Activated CD4-positive, alpha-beta T cell treated with anti-CD3 and anti-CD28 coated beads, Interleukin-2, amount 10 ng/mL, durations not matched to agents 7 days and 5 days (primary cell): Measurements from ENCODE around the gene SLCO3A1. TPM values are rescaled to one million over a fixed set of nuclear protein-coding genes. Genes with fewer than 3 reads are reported as not detected.

ENCODE experiments used
- CTCF ChIA-PET: fragments of 350-600 bp; sonication (Branson Sonifier 250); formaldehyde crosslinking; loops from one replicate; lab custom pipeline; 2021; ENCODE audit warnings: antibody characterized with exemption; lab: Charles Lee
- POLR2A ChIA-PET: fragments of 350-600 bp; sonication (Branson Sonifier 250); formaldehyde crosslinking; loops from one replicate; lab custom pipeline; 2021; ENCODE audit warnings: antibody characterized with exemption; lab: Charles Lee
- DNase-seq: peaks from one replicate; pipeline ENCODE4 v3.0.0-alpha.2; 2020
- H3K27ac Mint-ChIP-seq: one replicate; pipeline ENCODE4 v1.8.0; 2021; ENCODE audit warnings: mild to moderate bottlenecking, moderate library complexity, mixed read lengths
- H3K27me3 Mint-ChIP-seq: one replicate; pipeline ENCODE4 v1.8.0; 2021; ENCODE audit warnings: mixed read lengths
- H3K36me3 Mint-ChIP-seq: one replicate; pipeline ENCODE4 v1.8.0; 2021; ENCODE audit warnings: low read depth, mixed read lengths
- H3K4me1 Mint-ChIP-seq: one replicate; pipeline ENCODE4 v1.8.0; 2021; ENCODE audit warnings: mixed read lengths
- H3K4me3 Mint-ChIP-seq: one replicate; pipeline ENCODE4 v1.8.0; 2021; ENCODE audit warnings: mild to moderate bottlenecking, moderate library complexity, mixed read lengths
- H3K9me3 Mint-ChIP-seq: one replicate; pipeline ENCODE4 v1.8.0; 2021; ENCODE audit warnings: mixed read lengths
- total RNA-seq, 2 experiments: library from RNA; stranded (reverse); gene quantifications; one replicate each; pipeline ENCODE4 v1.2.3, GENCODE V29; 2021

SLCO3A1 gene
- total RNA-seq, 2 experiments from 2014 or later: 41.8 to 46.8 TPM

GRCh38 chr15:92120094-92120795 lies 266.7 kb downstream of the SLCO3A1 start:
- peaks cover 5% of the 10 kb centered on the region for H3K9me3 Mint-ChIP-seq
- H3K4me3 Mint-ChIP-seq: no peak overlapping the region
- H3K4me1 Mint-ChIP-seq: no peaks in the 10 kb centered on the region
- DNase-seq: no peak
- POLR2A ChIA-PET: no interaction called here
- no peak overlapping the region for H3K27ac Mint-ChIP-seq
- no peaks in the 10 kb centered on the region for H3K27me3 Mint-ChIP-seq
- peaks cover 26% of the 10 kb centered on the region for H3K36me3 Mint-ChIP-seq
- CTCF ChIA-PET: no interaction called here

DNA sequence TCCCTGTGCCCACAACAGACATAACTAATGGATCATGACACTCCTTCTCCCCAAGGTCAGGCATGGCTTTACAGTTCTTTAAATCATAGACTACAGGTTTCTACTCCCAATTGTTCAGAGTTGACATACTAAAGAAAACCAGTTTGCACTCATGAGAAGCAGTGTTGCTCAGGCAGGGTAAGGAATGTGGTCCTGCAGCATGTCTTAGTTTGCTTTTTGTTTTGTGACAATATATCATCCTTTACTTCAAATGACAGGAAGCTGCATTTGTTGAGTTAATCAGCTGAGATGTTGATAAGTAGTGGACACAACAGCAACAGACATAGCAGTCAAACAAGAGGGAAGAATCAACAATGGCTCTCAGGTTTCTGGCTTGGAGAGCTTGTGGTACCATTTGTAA lies 267.5 kb downstream of the SLCO3A1 start:
- CTCF ChIA-PET: no interaction called here

DNA sequence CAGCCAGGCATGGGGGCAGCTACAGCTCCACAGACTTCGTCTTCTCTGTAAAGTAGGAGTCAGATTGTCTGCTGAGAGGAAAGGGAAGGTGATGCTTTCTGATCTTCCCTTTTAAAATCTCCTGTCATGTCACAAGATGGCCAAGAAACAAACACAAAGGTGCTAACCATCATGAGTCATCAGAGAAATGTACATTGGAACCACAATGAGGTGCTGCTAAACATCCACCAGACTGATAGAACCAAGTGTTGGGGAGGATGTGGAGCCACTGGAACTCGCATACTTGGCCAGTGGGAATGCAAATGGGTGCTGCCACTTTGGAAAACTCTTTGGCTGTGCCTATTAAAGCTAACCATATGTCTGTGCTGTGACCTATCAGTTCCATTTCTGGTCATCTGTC lies 268.8 kb downstream of the SLCO3A1 start:
- CTCF ChIA-PET: no interaction called here
- POLR2A ChIA-PET: no interaction called here
- no peak for DNase-seq
- peaks cover 26% of the 10 kb centered on the region for H3K36me3 Mint-ChIP-seq
- no peak overlapping the region for H3K27ac Mint-ChIP-seq
- no peaks in the 10 kb centered on the region for H3K27me3 Mint-ChIP-seq
- no peaks in the 10 kb centered on the region for H3K4me1 Mint-ChIP-seq
- H3K9me3 Mint-ChIP-seq: peaks cover 5% of the 10 kb centered on the region
- H3K4me3 Mint-ChIP-seq: no peak overlapping the region

More for the DNA sequence above, 267.5 kb downstream of the SLCO3A1 start:
- H3K36me3 Mint-ChIP-seq: peaks cover 26% of the 10 kb centered on the region
- no peaks in the 10 kb centered on the region for H3K4me1 Mint-ChIP-seq
- POLR2A ChIA-PET: no interaction called here
- no peaks in the 10 kb centered on the region for H3K27me3 Mint-ChIP-seq
- DNase-seq: no peak
- no peak overlapping the region for H3K27ac Mint-ChIP-seq
- peaks cover 5% of the 10 kb centered on the region for H3K9me3 Mint-ChIP-seq
- H3K4me3 Mint-ChIP-seq: no peak overlapping the region

DNA sequence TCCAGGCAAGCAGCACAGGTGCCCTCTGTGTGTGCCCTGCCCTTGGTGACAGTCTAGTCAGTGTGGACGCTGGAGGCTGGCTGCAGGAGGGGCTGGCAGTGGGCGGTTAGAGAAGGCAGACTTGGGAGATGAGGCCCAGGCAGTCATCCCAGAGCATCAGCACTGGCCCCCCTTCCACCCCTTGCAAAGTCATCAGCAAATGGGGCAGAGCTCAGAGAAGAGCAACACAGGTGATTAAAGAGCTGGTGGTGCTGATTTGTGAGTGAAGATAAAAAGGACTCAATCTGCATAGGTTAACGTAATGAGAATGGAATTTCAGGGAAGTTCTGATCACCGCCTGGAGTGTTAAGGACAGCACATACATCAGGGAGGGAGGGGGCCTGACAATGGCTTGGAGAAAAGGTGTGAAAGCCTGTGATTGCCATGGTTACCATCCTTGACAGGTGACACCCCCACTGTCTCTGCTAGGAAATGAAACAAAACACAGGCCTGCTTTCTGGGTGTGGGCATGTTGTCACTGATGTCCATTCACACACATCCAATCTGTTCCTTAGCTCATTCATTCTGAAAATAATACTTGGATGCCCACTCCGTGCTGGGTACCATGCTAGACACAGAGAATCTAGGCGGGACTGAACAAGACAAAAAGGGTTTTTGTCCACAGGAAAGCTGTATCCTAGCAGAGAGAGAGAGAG lies 270.6 kb downstream of the SLCO3A1 start:
- Mint-ChIP-seq H3K27ac (no peak overlapping the region), H3K9me3 (peaks cover 5% of the 10 kb centered on the region), H3K27me3 (no peaks in the 10 kb centered on the region), H3K36me3 (peaks cover 35% of the 10 kb centered on the region), H3K4me1 (no peaks in the 10 kb centered on the region), H3K4me3 (no peak overlapping the region)
- CTCF ChIA-PET: no interaction called here
- POLR2A ChIA-PET: no interaction called here
- no peak for DNase-seq

DNA sequence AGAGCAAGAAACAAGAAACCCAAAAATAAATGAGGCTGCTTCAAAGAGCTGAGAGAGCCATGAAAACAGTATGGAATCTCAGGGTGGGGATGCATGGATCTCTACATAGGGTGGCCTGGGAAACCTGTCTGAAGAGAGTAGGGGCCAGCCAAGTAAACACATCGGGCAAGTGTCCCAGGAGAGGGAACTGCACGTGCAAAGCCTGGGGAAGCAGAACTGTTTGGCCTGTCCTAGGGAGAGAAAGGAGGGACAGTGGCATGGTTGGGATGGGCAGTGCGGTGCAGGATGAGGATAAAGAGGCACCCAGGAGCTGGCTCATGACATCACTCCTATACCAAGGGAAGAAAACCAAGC lies 271.1 kb downstream of the SLCO3A1 start:
- ChIA-PET CTCF (interaction anchor here (1.4 kb wide), 1 partner anchor 9 kb away, joined by 3 read pairs; no protein-coding TSS in a partner anchor), POLR2A (no interaction called here)
- Mint-ChIP-seq H3K4me1 (no peaks in the 10 kb centered on the region), H3K9me3 (peaks cover 5% of the 10 kb centered on the region), H3K27me3 (no peaks in the 10 kb centered on the region), H3K27ac (no peak overlapping the region), H3K4me3 (no peak overlapping the region), H3K36me3 (peaks cover 37% of the 10 kb centered on the region)
- DNase-seq: no peak

GRCh38 chr15:92128788-92129187 lies 275.3 kb downstream of the SLCO3A1 start:
- H3K4me1 Mint-ChIP-seq: no peaks in the 10 kb centered on the region
- H3K9me3 Mint-ChIP-seq: no peaks in the 10 kb centered on the region
- H3K4me3 Mint-ChIP-seq: no peak overlapping the region
- no peak for DNase-seq
- no peaks in the 10 kb centered on the region for H3K27me3 Mint-ChIP-seq
- ChIA-PET POLR2A (no interaction called here), CTCF (no interaction called here)
- H3K27ac Mint-ChIP-seq: no peak overlapping the region
- peaks cover 15% of the 10 kb centered on the region for H3K36me3 Mint-ChIP-seq

DNA sequence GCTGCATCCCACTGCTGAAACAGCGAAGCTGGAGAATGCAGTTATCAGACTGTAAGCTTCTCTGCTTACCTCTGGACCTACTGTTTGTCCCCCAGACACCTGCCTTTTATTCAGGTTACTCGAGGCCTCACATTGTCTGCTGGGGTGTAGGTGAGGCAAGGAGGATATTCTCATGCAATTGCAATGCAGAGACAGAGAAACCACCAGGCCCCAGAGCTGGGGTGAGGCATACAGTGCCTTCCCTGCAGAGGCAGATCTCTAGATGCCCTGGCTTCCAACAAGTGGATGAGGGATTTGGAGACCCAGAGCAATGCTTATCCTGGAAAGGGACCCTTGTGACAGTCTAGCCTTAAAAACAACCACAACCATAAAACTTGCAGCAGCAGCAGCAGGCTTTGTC lies 276.7 kb downstream of the SLCO3A1 start:
- DNase-seq: no peak
- Mint-ChIP-seq H3K9me3 (no peaks in the 10 kb centered on the region), H3K27me3 (no peaks in the 10 kb centered on the region), H3K36me3 (peaks cover 15% of the 10 kb centered on the region), H3K4me1 (peaks cover 2% of the 10 kb centered on the region), H3K4me3 (no peak overlapping the region), H3K27ac (no peak overlapping the region)
- ChIA-PET CTCF (no interaction called here), POLR2A (no interaction called here)

- no peaks in the 10 kb centered on the region for H3K9me3 Mint-ChIP-seq
- DNase-seq: no peak
- peaks cover 7% of the 10 kb centered on the region for H3K4me1 Mint-ChIP-seq
- ChIA-PET CTCF (no interaction called here), POLR2A (no interaction called here)
- no peak overlapping the region for H3K27ac Mint-ChIP-seq
- no peak overlapping the region for H3K4me3 Mint-ChIP-seq
- no peaks in the 10 kb centered on the region for H3K27me3 Mint-ChIP-seq
- H3K36me3 Mint-ChIP-seq: peaks cover 22% of the 10 kb centered on the region
Observed at GRCh38 chr15:92130906-92131305, 277.4 kb downstream of the SLCO3A1 start.

GRCh38 chr15:92132982-92133755 lies 279.7 kb downstream of the SLCO3A1 start:
- Mint-ChIP-seq H3K27ac (no peak overlapping the region), H3K9me3 (peaks cover 2% of the 10 kb centered on the region), H3K4me3 (no peak overlapping the region), H3K27me3 (no peaks in the 10 kb centered on the region), H3K36me3 (peaks cover 26% of the 10 kb centered on the region), H3K4me1 (peaks cover 7% of the 10 kb centered on the region)
- POLR2A ChIA-PET: no interaction called here
- CTCF ChIA-PET: no interaction called here
- DNase-seq: no peak

DNA sequence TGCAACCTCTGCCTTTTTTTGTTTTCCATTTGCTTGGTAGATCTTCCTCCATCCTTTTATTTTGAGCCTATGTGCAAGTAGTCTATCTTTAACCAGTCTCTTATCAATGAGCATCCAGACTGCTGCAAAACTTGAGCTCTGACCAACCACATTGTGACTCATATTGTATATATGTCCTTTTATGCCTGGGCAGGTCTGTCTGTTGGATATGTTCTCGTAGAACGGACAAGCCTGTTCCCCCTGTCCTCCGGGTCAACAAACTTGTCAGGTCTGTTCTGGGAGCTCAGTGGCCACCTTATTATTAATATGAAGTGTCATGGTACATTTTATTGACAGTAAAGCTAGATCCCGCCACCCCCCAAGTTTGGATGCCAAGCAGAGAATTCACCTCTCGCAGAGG lies 287.3 kb downstream of the SLCO3A1 start:
- H3K27ac Mint-ChIP-seq: no peak overlapping the region
- H3K9me3 Mint-ChIP-seq: peaks cover 2% of the 10 kb centered on the region
- H3K27me3 Mint-ChIP-seq: no peaks in the 10 kb centered on the region
- no peaks in the 10 kb centered on the region for H3K4me1 Mint-ChIP-seq
- ChIA-PET CTCF (no interaction called here), POLR2A (no interaction called here)
- DNase-seq: no peak
- H3K4me3 Mint-ChIP-seq: no peak overlapping the region
- H3K36me3 Mint-ChIP-seq: peaks cover 7% of the 10 kb centered on the region

DNA sequence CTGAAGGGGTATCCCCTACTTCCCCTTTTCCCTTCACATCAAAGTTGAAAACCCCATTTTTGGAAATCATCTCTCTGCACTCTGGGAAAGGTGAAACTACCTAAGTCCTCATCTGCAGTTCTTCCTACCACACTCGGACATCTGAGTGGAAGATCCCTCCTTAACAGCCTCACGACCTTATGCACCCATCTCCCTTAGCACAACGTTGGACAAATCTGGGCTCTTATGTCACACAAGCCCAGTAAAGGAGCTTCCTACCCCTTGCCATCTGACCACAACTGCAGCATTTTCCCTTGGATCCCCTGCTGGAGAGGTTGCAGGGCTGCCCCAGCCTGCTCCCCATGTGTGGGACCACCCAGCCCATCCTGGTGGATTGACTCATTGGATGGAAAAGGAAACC lies 288.1 kb downstream of the SLCO3A1 start:
- peaks cover 1% of the 10 kb centered on the region for H3K36me3 Mint-ChIP-seq
- DNase-seq: no peak
- POLR2A ChIA-PET: no interaction called here
- CTCF ChIA-PET: no interaction called here
- H3K4me3 Mint-ChIP-seq: no peak overlapping the region
- H3K9me3 Mint-ChIP-seq: peaks cover 1% of the 10 kb centered on the region
- no peaks in the 10 kb centered on the region for H3K27me3 Mint-ChIP-seq
- no peaks in the 10 kb centered on the region for H3K4me1 Mint-ChIP-seq
- H3K27ac Mint-ChIP-seq: no peak overlapping the region

- Mint-ChIP-seq H3K4me1 (no peaks in the 10 kb centered on the region), H3K27me3 (no peaks in the 10 kb centered on the region), H3K4me3 (no peak overlapping the region), H3K27ac (no peak overlapping the region), H3K9me3 (no peaks in the 10 kb centered on the region), H3K36me3 (no peaks in the 10 kb centered on the region)
- POLR2A ChIA-PET: no interaction called here
- no peak for DNase-seq
- CTCF ChIA-PET: no interaction called here
Observed at GRCh38 chr15:92142242-92143232, 289.0 kb downstream of the SLCO3A1 start.
